Spleen (tissue), 7 donors: ENCODE results near the gene HNF4A.

Experiments used
- CTCF ChIP-seq, 11 experiments: fragments of 200-600 bp in 7 of 11; fragments of 450-650 bp in 4 of 11; sonication (generic) in 4 of 11; IDR thresholded peaks in 8 of 11; conservative IDR thresholded peaks in 3 of 11; 1 replicate in 7 of 11; 2 replicates in 4 of 11; pipeline versions ENCODE4 v1.4.0 to v1.8.0; 2016 to 2021; ENCODE audit warnings: antibody characterized with exemption in 11 of 11, inconsistent platforms in 4 of 11, mild to moderate bottlenecking in 1 of 11
- POLR2A ChIP-seq, 3 donors: fragments of 450-650 bp; IDR thresholded peaks; one replicate each; pipeline ENCODE4 v1.5.1; 2017; ENCODE audit warnings: antibody characterized with exemption in 3 of 3, mild to moderate bottlenecking in 1 of 3
- POLR2AphosphoS5 ChIP-seq, 3 donors: sonication (generic); formaldehyde crosslinking; IDR thresholded peaks; one replicate each; pipeline ENCODE4 v1.5.1; 2017; ENCODE audit warnings: antibody characterized with exemption in 3 of 3
- donor health status: DM: no; HTN: no; CAD: no; lungs with moderate emphysema.
- donor health status: DM: no; HTN: no; CAD: no.
- donor health status: DM: no; HTN: no; CAD: no.

- no peak for TF ChIP-seq CTCF (IDR thresholded peaks at IDR 0.05 in 8 of 11, conservative IDR thresholded peaks at IDR 0.05 in 3 of 11)
- no peak for TF ChIP-seq POLR2AphosphoS5 (IDR thresholded peaks at IDR 0.05)
- TF ChIP-seq POLR2A (IDR thresholded peaks at IDR 0.05), result no peak
Observed at GRCh38 chr20:44336086-44336485, 19.4 kb upstream of the HNF4A start.
